Forelimb muscle (tissue), 1 donor: Measurements from ENCODE around the gene USP33. TPM values are rescaled to one million over a fixed set of nuclear protein-coding genes. Genes with fewer than 3 reads are reported as not detected.
"Not testable (repeated sequence)": the region's sequence is repeated elsewhere in the genome, so short reads cannot be mapped to it uniquely, and the experiment has no call there.

ENCODE experiments used
- DNase-seq: peaks from one replicate; pipeline ENCODE4 v3.0.0-alpha.2; 2013; ENCODE audit warnings: low read depth
- polyA plus RNA-seq: library from polyadenylated mRNA; unstranded; fragments of 120-200 nt; gene quantifications from one replicate; pipeline ENCODE4 v1.2.1, GENCODE V29; 2013; ENCODE audit not compliant: insufficient read length

The USP33 gene
- polyA plus RNA-seq, 1 donor, result 35.9 TPM

GRCh38 chr1:77671836-77672235 is 87.8 kb downstream of the USP33 start:
- no peak for DNase-seq

- DNase-seq, result no peak
Observed at GRCh38 chr1:77670330-77670729, 89.3 kb downstream of the USP33 start.

GRCh38 chr1:77668924-77669449 is 90.7 kb downstream of the USP33 start:
- no peak for DNase-seq

- DNase-seq, result no peak
Observed at GRCh38 chr1:77664939-77665516, 94.6 kb downstream of the USP33 start.

GRCh38 chr1:77661696-77662095 is 98.0 kb downstream of the USP33 start:
- no peak for DNase-seq

GRCh38 chr1:77659879-77660593 is 99.6 kb downstream of the USP33 start:
- DNase-seq, result no peak

GRCh38 chr1:77658271-77658670 is 101.4 kb downstream of the USP33 start:
- no peak for DNase-seq

GRCh38 chr1:77655431-77655974 is 104.1 kb downstream of the USP33 start:
- DNase-seq, result no peak

- no peak for DNase-seq
Observed at GRCh38 chr1:77652970-77653516, 106.6 kb downstream of the USP33 start.

- DNase-seq, result peak; percentile 17
Observed at GRCh38 chr1:77652268-77652667, 107.4 kb downstream of the USP33 start.

GRCh38 chr1:77649127-77649526 is 110.5 kb downstream of the USP33 start:
- no peak for DNase-seq

- not testable (repeated sequence) for DNase-seq
Observed at GRCh38 chr1:77646224-77646623, 113.4 kb downstream of the USP33 start.

Other genes starting within 250 kb of the USP33 start
- 31.7 TPM for gene ZZZ3, start 77.2 kb downstream of the USP33 start, polyA plus RNA-seq
- gene MIGA1, start 19.8 kb upstream of the USP33 start, polyA plus RNA-seq, result 9.0 TPM
- gene NEXN, start 128.8 kb upstream of the USP33 start, polyA plus RNA-seq, result 288 TPM
- gene FUBP1, start 219.2 kb upstream of the USP33 start, polyA plus RNA-seq, result 174 TPM
- 87.0 TPM for gene DNAJB4, start 245.1 kb upstream of the USP33 start, polyA plus RNA-seq